ENCODE data around the gene SAYSD1. TPM values are rescaled to one million over a fixed set of nuclear protein-coding genes. Genes with fewer than 3 reads are reported as not detected.
A peak's percentile ranks its signal among the peaks of the same experiment; 100 is the strongest.

SAYSD1 gene, protein sequence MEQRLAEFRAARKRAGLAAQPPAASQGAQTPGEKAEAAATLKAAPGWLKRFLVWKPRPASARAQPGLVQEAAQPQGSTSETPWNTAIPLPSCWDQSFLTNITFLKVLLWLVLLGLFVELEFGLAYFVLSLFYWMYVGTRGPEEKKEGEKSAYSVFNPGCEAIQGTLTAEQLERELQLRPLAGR
- 6.5 TPM for polyA plus RNA-seq (2013, experiment 1 of 2)
- 7.5 TPM for polyA plus RNA-seq (2013, experiment 2 of 2)

DNA sequence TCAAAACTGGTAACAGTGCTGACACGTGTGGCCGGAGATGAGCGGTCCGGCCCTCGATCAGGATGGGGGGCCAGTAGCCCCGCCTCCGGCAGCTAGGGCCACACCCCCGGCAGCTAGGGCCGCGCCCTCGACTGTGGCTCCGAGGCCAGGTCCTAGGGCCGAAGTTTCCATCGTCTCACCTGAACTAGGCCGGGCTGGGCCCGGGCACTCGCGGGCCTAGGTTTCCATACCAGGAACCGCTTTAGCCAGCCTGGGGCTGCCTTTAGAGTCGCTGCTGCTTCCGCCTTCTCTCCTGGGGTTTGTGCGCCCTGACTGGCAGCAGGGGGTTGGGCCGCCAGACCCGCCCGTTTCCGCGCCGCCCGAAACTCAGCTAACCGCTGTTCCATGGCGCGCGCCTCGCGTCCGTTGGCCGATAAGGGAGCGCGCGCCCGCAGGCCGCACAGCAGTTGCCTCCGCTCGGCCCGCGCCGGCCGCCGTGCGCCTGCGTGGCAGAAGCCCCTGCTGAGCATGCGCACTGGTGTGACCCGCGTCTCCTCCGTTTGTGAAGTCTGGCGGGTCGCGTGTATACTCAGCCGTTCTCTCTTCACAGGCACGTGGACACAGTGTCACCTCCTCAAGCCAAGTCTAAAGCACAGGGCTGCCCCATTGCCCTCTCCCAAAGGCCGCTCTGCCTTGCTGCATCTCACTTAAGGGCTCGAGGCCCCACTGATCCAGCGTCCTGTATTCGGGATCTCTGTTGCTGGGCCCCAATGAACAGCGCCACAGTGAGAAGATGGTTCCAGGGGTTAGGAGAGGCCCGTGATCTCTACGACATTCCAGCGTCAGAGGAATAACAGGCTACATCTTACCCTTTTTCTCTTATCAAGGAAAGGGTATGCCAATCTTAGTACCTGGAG, at the start of gene SAYSD1:
Gene SAYSD1 (minus strand): TSS at position 483 of the 896 bp plus-strand sequence. CDS start 97 bp downstream, at position 386.
- H3K9ac ChIP-seq (ENCODE audit: low read depth, low read length) = peak within 1 kb of the TSS; percentile 82
- H3K4me3 ChIP-seq (ENCODE audit: low read length) = peak within 1 kb of the TSS; percentile 83
- no peaks in the 10 kb centered on the region for H3K9me3 ChIP-seq (ENCODE audit: insufficient read depth, low read depth, low read length)
- peak within 1 kb of the TSS; percentile 88 for H3K27ac ChIP-seq (ENCODE audit: low read depth, low read length)
- H3K4me1 ChIP-seq (ENCODE audit: insufficient read depth, low read length) = peaks cover 16% of the 10 kb centered on the region
- peaks cover 1% of the 10 kb centered on the region for H3K36me3 ChIP-seq (ENCODE audit: insufficient read depth, low read length)
- no peaks in the 10 kb centered on the region for H3K27me3 ChIP-seq (ENCODE audit: insufficient read depth, low read length)
- WGBS = 4% methylated on average over 68 of the region's 68 CpGs

DNA sequence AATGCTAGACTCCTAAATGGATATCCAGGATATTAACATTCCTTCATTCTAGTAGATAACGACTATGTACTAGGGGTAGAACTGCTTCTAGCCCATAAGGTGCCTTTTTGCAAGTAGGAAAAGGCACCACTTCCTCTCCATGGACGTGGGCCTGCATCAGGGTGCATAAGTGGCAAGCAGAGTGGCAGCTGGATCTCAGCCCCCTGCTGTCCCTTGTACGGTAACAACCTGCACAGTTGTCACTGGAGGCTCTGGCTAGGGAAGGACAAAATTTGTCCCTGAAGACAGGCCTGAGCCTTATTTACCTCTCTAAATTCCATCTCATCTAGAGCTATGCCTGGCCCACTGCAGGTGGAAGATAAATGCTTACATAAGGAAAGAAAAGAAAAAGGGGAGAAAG, 42.5 kb upstream of the SAYSD1 start:
- WGBS = 85% methylated on average over 3 of the region's 3 CpGs
- Histone ChIP-seq H3K4me1 (ENCODE audit: insufficient read depth, low read length) (no peaks in the 10 kb centered on the region), H3K4me3 (ENCODE audit: low read length) (no peak overlapping the region), H3K27ac (ENCODE audit: low read depth, low read length) (no peak overlapping the region), H3K36me3 (ENCODE audit: insufficient read depth, low read length) (no peaks in the 10 kb centered on the region), H3K9me3 (ENCODE audit: insufficient read depth, low read depth, low read length) (no peaks in the 10 kb centered on the region), H3K27me3 (ENCODE audit: insufficient read depth, low read length) (no peaks in the 10 kb centered on the region), H3K9ac (ENCODE audit: low read depth, low read length) (no peak overlapping the region)

DNA sequence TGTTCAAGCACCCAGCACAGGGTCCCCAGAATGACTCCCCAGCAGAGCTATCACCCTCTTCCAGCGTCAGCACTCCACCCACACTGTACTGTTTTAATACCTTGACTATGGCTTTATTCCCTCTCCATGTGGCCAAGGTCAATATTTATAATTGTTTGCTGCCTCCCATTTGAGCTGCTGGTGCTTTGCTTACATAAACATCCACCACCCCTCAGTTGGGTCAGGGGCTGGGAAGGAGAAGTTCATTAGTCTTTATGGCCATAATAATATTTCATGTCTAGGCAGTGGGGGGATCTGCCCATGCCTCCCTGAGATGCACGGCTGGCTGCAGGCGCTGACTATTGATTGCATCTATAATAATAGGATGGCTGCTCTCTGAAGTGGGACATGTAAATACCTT, 41.8 kb upstream of the SAYSD1 start:
- WGBS = 95% methylated on average over 3 of the region's 3 CpGs

DNA sequence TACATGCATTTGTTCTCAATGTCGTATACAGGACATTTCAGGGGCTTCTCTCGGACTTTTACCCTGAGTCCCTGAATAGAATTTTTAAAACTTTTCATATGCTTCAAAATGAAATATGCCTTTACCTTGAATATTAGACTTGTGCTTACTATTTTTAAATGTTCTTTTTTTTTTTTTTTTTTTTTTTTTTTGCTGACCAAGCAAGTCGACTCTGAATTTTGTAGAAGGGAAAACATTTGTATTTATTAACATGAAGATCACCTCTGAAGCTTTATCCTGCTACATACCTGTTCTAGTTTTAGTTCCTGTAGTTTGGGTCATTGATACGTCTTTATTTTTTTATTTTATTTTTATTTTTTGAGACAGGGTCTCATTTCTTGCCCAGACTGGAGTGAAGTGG, 39.7 kb upstream of the SAYSD1 start:
- H3K27ac ChIP-seq (ENCODE audit: low read depth, low read length) = no peak overlapping the region
- no peaks in the 10 kb centered on the region for H3K36me3 ChIP-seq (ENCODE audit: insufficient read depth, low read length)
- no peaks in the 10 kb centered on the region for H3K27me3 ChIP-seq (ENCODE audit: insufficient read depth, low read length)
- H3K4me3 ChIP-seq (ENCODE audit: low read length) = no peak overlapping the region
- no peaks in the 10 kb centered on the region for H3K4me1 ChIP-seq (ENCODE audit: insufficient read depth, low read length)
- H3K9me3 ChIP-seq (ENCODE audit: insufficient read depth, low read depth, low read length) = no peaks in the 10 kb centered on the region
- WGBS = 87% methylated on average over 2 of the region's 4 CpGs
- H3K9ac ChIP-seq (ENCODE audit: low read depth, low read length) = no peak overlapping the region

More for the DNA sequence above, 41.8 kb upstream of the SAYSD1 start:
- Histone ChIP-seq H3K9me3 (ENCODE audit: insufficient read depth, low read depth, low read length) (no peaks in the 10 kb centered on the region), H3K36me3 (ENCODE audit: insufficient read depth, low read length) (no peaks in the 10 kb centered on the region), H3K9ac (ENCODE audit: low read depth, low read length) (no peak overlapping the region), H3K27ac (ENCODE audit: low read depth, low read length) (no peak overlapping the region), H3K4me1 (ENCODE audit: insufficient read depth, low read length) (no peaks in the 10 kb centered on the region), H3K27me3 (ENCODE audit: insufficient read depth, low read length) (no peaks in the 10 kb centered on the region), H3K4me3 (ENCODE audit: low read length) (no peak overlapping the region)

DNA sequence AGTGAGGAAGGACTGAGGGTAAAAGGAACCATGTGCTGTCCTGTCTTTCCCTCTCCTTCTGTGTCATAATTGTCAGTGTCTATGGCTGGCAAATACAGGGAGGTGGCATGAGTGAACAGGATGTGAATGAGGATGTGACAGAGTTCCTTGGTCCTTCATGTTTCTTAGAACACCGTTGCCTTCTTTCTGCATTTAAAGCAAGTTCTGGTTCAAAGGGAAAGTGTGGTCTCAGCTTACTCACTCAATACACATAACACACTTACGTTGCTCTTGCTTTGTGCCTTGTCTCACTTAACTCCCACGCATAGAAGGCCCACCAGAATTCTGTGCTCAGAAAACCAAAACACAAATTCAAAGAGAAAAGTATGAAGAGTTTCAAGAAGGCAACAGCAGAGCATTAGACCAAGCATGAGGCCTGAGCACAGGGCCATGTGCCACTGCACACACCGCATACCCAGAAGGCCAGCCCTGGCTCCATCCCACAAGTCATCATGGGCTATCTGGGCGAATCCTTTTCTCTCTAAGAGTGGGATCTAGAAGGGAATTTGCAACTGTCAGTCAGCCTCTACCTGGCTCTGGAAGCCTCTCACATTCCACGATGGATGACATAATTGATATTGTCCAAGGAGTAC, 38.9 kb upstream of the SAYSD1 start:
- H3K4me1 ChIP-seq (ENCODE audit: insufficient read depth, low read length) = no peaks in the 10 kb centered on the region
- no peaks in the 10 kb centered on the region for H3K9me3 ChIP-seq (ENCODE audit: insufficient read depth, low read depth, low read length)
- H3K4me3 ChIP-seq (ENCODE audit: low read length) = no peak overlapping the region
- H3K27ac ChIP-seq (ENCODE audit: low read depth, low read length) = no peak overlapping the region
- H3K36me3 ChIP-seq (ENCODE audit: insufficient read depth, low read length) = no peaks in the 10 kb centered on the region
- WGBS = 88% methylated on average over 6 of the region's 6 CpGs
- no peaks in the 10 kb centered on the region for H3K27me3 ChIP-seq (ENCODE audit: insufficient read depth, low read length)
- no peak overlapping the region for H3K9ac ChIP-seq (ENCODE audit: low read depth, low read length)

DNA sequence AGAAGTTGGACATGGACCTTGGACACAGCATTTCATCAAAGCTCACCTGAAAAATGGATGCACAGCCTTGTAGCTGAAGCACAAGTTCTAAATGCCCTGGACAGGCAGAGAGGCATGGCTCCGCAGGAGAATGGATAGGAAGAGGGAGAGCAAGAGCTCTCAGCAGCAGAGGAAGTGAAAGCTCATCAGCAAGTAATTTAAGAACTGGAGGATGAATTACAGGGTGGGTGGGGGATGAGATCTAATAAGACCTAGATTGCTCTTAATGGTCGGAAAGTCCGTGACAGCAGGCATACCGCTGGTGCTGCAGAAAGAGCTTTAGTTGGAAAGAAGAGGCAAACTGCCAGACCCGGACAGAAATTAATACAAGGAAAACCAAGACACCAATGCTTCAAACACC, 37.3 kb upstream of the SAYSD1 start:
- Histone ChIP-seq H3K9me3 (ENCODE audit: insufficient read depth, low read depth, low read length) (no peaks in the 10 kb centered on the region), H3K4me1 (ENCODE audit: insufficient read depth, low read length) (no peaks in the 10 kb centered on the region), H3K36me3 (ENCODE audit: insufficient read depth, low read length) (no peaks in the 10 kb centered on the region), H3K9ac (ENCODE audit: low read depth, low read length) (no peak overlapping the region), H3K4me3 (ENCODE audit: low read length) (no peak overlapping the region), H3K27me3 (ENCODE audit: insufficient read depth, low read length) (no peaks in the 10 kb centered on the region), H3K27ac (ENCODE audit: low read depth, low read length) (no peak overlapping the region)
- WGBS = 88% methylated on average over 5 of the region's 5 CpGs

DNA sequence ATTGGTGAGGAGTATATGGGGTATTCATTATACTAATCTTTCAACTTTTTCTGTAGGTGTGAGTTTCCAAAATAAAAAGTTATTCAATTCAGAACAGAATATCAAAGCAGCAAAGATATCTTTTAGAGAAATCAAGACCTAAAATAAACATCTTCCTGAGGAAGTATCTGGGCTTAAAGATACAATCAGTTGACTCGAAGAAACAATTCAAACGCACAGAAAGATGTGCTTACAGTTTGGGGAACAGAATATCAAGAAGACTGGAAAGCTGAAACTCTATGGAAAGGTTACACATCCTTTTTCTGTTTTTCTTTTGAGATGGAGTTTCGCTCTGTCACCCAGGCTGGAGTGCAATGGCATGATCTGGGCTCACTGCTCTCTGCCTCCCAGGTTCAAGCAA, 36.2 kb upstream of the SAYSD1 start:
- Histone ChIP-seq H3K36me3 (ENCODE audit: insufficient read depth, low read length) (no peaks in the 10 kb centered on the region), H3K4me1 (ENCODE audit: insufficient read depth, low read length) (no peaks in the 10 kb centered on the region), H3K9ac (ENCODE audit: low read depth, low read length) (no peak overlapping the region), H3K27ac (ENCODE audit: low read depth, low read length) (no peak overlapping the region), H3K9me3 (ENCODE audit: insufficient read depth, low read depth, low read length) (no peaks in the 10 kb centered on the region), H3K27me3 (ENCODE audit: insufficient read depth, low read length) (no peaks in the 10 kb centered on the region), H3K4me3 (ENCODE audit: low read length) (no peak overlapping the region)
- WGBS = 88% methylated on average over 3 of the region's 3 CpGs

DNA sequence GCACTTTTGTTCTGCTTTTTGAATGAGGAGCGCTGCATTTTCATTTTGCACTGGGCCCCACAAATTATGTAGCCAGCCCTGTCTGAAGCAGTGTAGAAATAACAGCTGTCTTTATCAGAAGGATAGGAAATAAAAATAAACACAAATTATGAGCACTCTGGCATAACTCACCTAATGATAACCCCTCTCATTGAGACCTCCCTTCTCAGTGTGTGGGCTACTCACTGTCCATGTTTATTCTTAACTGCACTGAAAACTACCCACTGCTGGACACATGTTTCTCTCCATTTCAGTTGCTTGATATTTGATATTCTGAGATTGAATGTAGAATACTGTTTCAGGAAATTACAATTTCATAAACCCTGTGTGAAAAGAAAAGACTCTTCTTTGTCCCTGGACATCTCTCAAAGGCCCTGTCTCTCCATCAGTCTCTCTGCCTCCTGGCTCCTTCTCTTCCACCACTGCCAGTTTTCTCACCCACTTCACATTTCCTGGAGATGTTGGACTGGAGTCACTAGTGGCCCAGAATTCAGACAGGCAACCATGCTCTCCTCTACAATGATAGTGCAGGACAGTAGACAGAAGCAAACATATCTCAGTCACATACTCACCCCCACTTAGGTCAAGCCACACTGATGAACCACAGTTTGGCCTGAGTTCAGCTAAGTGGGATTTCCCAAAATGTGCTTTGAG, 29.6 kb upstream of the SAYSD1 start:
- no peak overlapping the region for H3K27ac ChIP-seq (ENCODE audit: low read depth, low read length)
- 93% methylated on average over 1 of the region's 1 CpG for WGBS
- H3K4me3 ChIP-seq (ENCODE audit: low read length) = no peak overlapping the region
- H3K4me1 ChIP-seq (ENCODE audit: insufficient read depth, low read length) = no peaks in the 10 kb centered on the region
- no peaks in the 10 kb centered on the region for H3K36me3 ChIP-seq (ENCODE audit: insufficient read depth, low read length)
- no peaks in the 10 kb centered on the region for H3K27me3 ChIP-seq (ENCODE audit: insufficient read depth, low read length)
- no peak overlapping the region for H3K9ac ChIP-seq (ENCODE audit: low read depth, low read length)
- no peaks in the 10 kb centered on the region for H3K9me3 ChIP-seq (ENCODE audit: insufficient read depth, low read depth, low read length)

DNA sequence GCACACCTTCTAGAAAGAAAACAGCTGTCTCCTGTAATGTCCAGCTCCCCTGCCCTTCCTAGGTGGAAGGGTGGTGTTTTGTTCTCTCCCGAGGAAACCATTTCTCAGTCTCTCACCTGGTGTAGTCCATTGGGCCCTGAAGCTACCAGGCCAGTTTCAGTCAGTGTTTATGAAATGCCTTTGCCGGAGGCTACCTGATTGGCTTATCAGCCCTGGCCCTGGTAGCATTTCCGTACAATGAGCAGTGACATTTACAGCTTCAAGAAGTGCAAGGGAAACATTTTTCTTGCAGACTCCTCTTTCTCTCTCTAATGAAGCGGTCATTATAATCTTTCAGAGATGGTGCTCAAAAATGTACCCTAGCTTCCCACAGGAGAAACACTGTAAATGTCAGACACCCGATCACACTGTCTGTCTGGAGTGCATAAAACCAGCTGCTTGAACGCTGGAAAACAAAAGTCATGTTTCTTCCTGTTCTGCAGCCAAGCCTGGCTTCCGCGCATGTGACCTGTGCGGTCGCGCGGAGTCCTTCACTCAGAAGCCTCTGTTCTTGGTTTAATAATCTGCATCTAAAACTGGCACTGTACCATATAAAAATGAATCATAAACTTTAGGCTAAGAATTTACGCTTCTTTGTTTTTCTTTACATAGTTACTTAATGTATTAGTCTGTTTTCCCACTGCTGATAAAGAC, 28.4 kb upstream of the SAYSD1 start:
- H3K27me3 ChIP-seq (ENCODE audit: insufficient read depth, low read length) = no peaks in the 10 kb centered on the region
- H3K4me1 ChIP-seq (ENCODE audit: insufficient read depth, low read length) = no peaks in the 10 kb centered on the region
- H3K27ac ChIP-seq (ENCODE audit: low read depth, low read length) = no peak overlapping the region
- no peak overlapping the region for H3K4me3 ChIP-seq (ENCODE audit: low read length)
- no peaks in the 10 kb centered on the region for H3K36me3 ChIP-seq (ENCODE audit: insufficient read depth, low read length)
- 96% methylated on average over 12 of the region's 13 CpGs for WGBS
- H3K9ac ChIP-seq (ENCODE audit: low read depth, low read length) = no peak overlapping the region
- no peaks in the 10 kb centered on the region for H3K9me3 ChIP-seq (ENCODE audit: insufficient read depth, low read depth, low read length)

DNA sequence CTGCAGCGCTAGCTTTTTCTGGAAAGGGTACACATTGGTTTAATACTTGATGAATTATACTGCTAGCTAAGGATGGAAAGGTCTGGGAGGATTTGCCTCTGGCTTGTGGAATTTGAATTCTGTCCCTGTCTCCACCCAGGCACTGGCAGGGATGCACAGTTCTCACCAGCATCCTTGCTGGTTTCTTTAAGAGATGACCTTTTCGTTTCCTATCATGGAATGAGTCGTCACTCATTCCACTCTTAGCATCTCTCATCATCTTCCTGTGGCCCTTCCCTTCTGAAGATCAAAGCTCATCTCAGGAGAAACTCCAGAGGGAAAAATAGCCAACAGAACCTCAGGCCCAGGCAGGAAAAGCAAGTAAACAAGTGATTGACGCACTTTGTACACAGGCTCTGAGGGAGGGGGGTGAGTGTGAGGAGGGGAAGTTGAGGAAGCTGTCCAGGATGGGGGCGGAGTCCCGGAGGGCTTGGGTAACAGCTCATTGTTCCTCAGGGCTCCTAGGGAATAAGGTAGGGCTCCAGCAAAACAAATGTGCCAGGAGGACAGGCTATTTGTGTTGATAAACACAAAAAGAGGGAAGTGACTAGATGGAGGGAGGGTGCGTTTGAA, 25.7 kb upstream of the SAYSD1 start:
- 84% methylated on average over 7 of the region's 7 CpGs for WGBS
- no peak overlapping the region for H3K4me3 ChIP-seq (ENCODE audit: low read length)
- no peaks in the 10 kb centered on the region for H3K27me3 ChIP-seq (ENCODE audit: insufficient read depth, low read length)
- no peaks in the 10 kb centered on the region for H3K4me1 ChIP-seq (ENCODE audit: insufficient read depth, low read length)
- no peak overlapping the region for H3K27ac ChIP-seq (ENCODE audit: low read depth, low read length)
- no peaks in the 10 kb centered on the region for H3K9me3 ChIP-seq (ENCODE audit: insufficient read depth, low read depth, low read length)
- no peak overlapping the region for H3K9ac ChIP-seq (ENCODE audit: low read depth, low read length)
- H3K36me3 ChIP-seq (ENCODE audit: insufficient read depth, low read length) = no peaks in the 10 kb centered on the region

Data from HUES64 (cell line).